Esophagus muscularis mucosa (tissue), 4 donors: Measurements from ENCODE around the gene TPD52L1. TPM values are rescaled to one million over a fixed set of nuclear protein-coding genes. Genes with fewer than 3 reads are reported as not detected.
A peak's percentile ranks its signal among the peaks of the same experiment; 100 is the strongest.
"Not testable (repeated sequence)": the region's sequence is repeated elsewhere in the genome, so short reads cannot be mapped to it uniquely, and the experiment has no call there.

Source experiments
- DNase-seq: peaks from one replicate; pipeline ENCODE4 v3.0.0-alpha.2; 2017; ENCODE audit errors: extremely low spot score
- H3K27ac ChIP-seq, 4 donors: fragments of 200-600 bp; sonication (generic); replicated peaks in 1 of 4; 1 replicate in 3 of 4; 2 replicates in 1 of 4; pipeline ENCODE4 v1.5.1; 2016 to 2019; ENCODE audit warnings: mild to moderate bottlenecking in 1 of 4
- H3K27me3 ChIP-seq, 4 donors: fragments of 200-600 bp; sonication (generic); one replicate each; pipeline versions ENCODE4 v1.5.1 to v1.6.0; 2016 to 2019
- H3K36me3 ChIP-seq, 4 donors: fragments of 200-600 bp; sonication (generic); one replicate each; pipeline ENCODE4 v1.5.1; 2016 to 2019
- H3K4me1 ChIP-seq, 4 donors: fragments of 200-600 bp; sonication (generic); one replicate each; pipeline ENCODE4 v1.5.1; 2016 to 2019
- H3K4me3 ChIP-seq, 4 donors: fragments of 200-600 bp; sonication (generic); 1 replicate in 2 of 4; 2 replicates in 2 of 4; pipeline ENCODE4 v1.5.1; 2016 to 2019; ENCODE audit warnings: mild to moderate bottlenecking in 4 of 4, moderate library complexity in 1 of 4
- H3K9me3 ChIP-seq, 4 donors: fragments of 200-600 bp; sonication (generic); 1 replicate in 3 of 4; 2 replicates in 1 of 4; pipeline ENCODE4 v1.5.1; 2016 to 2019
- EP300 ChIP-seq: sonication (generic); formaldehyde crosslinking; IDR thresholded peaks from one replicate; pipeline ENCODE4 v1.6.1; 2017; ENCODE audit warnings: antibody characterized with exemption
- POLR2A ChIP-seq: fragments of 450-650 bp; IDR thresholded peaks from one replicate; pipeline ENCODE4 v1.6.1; 2017; ENCODE audit warnings: antibody characterized with exemption, moderate library complexity, mild to moderate bottlenecking, low read depth
- POLR2AphosphoS5 ChIP-seq, 2 donors: sonication (generic); formaldehyde crosslinking; IDR thresholded peaks; one replicate each; pipeline ENCODE4 v1.6.1; 2017; ENCODE audit warnings: antibody characterized with exemption in 2 of 2
- WGBS: methylation state at CpG from one replicate; pipeline ENCODE4 v1.1.5; 2018; 5-methylcytosine and 5-hydroxymethylcytosine counted together
- intact Hi-C: fragments of 100-400 bp; cut with DNase I; formaldehyde crosslinking; loops from one replicate; pipeline ENCODE4 v1.15.1; 2023
- total RNA-seq, 4 donors: library from RNA; depleted of rRNA; stranded (reverse); fragments of >200 nt; gene quantifications; one replicate each; pipeline versions ENCODE4 v1.1.0 to v1.2.1, GENCODE V29; 2016
- TF ChIP-seq, protein P1 (sequence below), 3 experiments: fragments of 200-600 bp in 2 of 3; fragments of 450-650 bp in 1 of 3; sonication (generic) in 2 of 3; IDR thresholded peaks; one replicate each; pipeline ENCODE4 v1.5.1; 2017 to 2019; ENCODE audit warnings: antibody characterized with exemption in 3 of 3, mild to moderate bottlenecking in 2 of 3, moderate library complexity in 1 of 3

The TPD52L1 gene
- total RNA-seq, 4 donors from 2014 or later = 18.7 to 46.4 (median 31.1) TPM

DNA sequence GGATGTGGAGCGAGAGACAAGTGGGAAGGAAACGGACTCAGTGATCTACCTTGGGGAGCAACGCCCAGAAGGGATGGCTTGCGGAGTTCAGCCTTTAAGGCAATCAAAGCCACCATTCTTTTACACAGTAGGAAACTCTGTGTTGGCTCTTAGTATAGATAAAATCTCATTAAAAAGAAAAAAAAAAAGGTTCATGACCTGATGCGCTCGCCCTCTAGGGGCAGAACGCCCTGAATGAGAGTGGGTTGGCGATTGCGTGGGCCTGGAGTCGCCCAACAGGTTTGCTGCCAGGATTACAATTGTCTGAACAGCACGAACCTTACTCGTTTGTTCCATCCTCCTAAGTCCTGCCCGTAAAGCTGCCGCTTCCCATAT lies 1.2 kb downstream of the TPD52L1 start:
- DNase-seq = no peak
- WGBS = 76% methylated on average over 14 of the region's 14 CpGs
- H3K36me3 ChIP-seq = no peaks in the 10 kb centered on the region
- H3K4me3 ChIP-seq = peak overlapping the region; percentile 60 to 80 (median 66)
- no peaks in the 10 kb centered on the region for H3K27me3 ChIP-seq
- H3K4me1 ChIP-seq = peaks cover 3 to 21% (median 18%) of the 10 kb centered on the region in 4 donors
- TF ChIP-seq, protein P1, sequence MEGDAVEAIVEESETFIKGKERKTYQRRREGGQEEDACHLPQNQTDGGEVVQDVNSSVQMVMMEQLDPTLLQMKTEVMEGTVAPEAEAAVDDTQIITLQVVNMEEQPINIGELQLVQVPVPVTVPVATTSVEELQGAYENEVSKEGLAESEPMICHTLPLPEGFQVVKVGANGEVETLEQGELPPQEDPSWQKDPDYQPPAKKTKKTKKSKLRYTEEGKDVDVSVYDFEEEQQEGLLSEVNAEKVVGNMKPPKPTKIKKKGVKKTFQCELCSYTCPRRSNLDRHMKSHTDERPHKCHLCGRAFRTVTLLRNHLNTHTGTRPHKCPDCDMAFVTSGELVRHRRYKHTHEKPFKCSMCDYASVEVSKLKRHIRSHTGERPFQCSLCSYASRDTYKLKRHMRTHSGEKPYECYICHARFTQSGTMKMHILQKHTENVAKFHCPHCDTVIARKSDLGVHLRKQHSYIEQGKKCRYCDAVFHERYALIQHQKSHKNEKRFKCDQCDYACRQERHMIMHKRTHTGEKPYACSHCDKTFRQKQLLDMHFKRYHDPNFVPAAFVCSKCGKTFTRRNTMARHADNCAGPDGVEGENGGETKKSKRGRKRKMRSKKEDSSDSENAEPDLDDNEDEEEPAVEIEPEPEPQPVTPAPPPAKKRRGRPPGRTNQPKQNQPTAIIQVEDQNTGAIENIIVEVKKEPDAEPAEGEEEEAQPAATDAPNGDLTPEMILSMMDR (IDR thresholded peaks at IDR 0.05) = no peak
- TF ChIP-seq POLR2A = no peak
- TF ChIP-seq EP300 = no peak
- no peak for TF ChIP-seq POLR2AphosphoS5 (IDR thresholded peaks at IDR 0.05)
- H3K27ac ChIP-seq = peak overlapping the region; percentile 63 to 78 (median 71)
- H3K9me3 ChIP-seq = no peaks in the 10 kb centered on the region
- intact Hi-C loops = loop anchor here (5.0 kb wide), 1 partner anchor 158 kb away; no protein-coding TSS in a partner anchor

DNA sequence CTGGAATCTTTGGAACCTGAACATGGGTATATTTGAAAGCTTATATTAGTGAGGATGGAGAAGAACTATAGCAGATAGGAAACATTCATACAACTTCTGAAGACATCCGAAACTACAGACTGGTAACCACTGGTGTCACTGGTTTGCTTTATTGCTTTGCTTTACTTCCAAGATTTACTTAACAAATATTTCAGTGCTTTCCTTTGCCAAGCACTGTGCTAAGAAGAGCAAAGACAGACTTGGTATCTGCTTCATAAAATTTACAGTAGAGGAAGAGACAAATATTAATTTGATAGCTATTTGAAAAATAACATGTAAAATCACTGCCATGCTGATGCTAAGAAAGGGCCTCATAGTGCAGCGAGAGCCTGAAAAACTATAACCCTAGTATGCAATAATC lies 1.8 kb downstream of the TPD52L1 start:
- Histone ChIP-seq H3K9me3 (no peaks in the 10 kb centered on the region), H3K27me3 (no peaks in the 10 kb centered on the region), H3K4me3 (peak overlapping the region in 1 of 4 donors; percentile 80), H3K27ac (peak overlapping the region in 1 of 4 donors; percentile 70), H3K4me1 (peaks cover 3 to 19% (median 17%) of the 10 kb centered on the region in 4 donors), H3K36me3 (no peaks in the 10 kb centered on the region)
- 67% methylated on average over 2 of the region's 2 CpGs for WGBS
- DNase-seq = no peak
- TF ChIP-seq EP300 = no peak
- TF ChIP-seq POLR2A = no peak
- TF ChIP-seq, protein P1 (IDR thresholded peaks at IDR 0.05) = no peak
- no peak for TF ChIP-seq POLR2AphosphoS5 (IDR thresholded peaks at IDR 0.05)
- intact Hi-C loops = no loop called here

DNA sequence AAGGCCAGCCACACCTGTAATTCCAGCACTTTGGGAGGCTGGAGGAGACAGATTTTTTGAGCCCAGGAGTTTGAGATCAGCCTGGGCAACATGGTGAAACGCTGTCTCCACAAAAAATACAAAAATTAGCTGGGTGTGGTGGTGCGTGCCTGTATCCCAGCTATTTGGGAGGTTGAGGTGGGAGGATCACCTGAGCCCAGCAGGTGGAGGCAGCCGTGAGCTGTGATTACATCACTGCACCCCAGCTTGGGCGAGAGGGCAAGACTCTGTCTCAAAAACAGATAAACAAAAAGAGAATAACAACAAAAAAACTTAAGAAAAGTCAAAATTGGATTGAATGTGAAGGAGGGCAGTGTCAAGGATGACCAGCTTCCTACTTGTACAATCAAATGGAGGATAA lies 2.9 kb downstream of the TPD52L1 start:
- 79% methylated on average over 4 of the region's 4 CpGs for whole genome bisulfite sequencing
- Histone ChIP-seq H3K9me3 (no peaks in the 10 kb centered on the region), H3K36me3 (no peaks in the 10 kb centered on the region), H3K27ac (no peak overlapping the region), H3K4me1 (peaks cover 3 to 19% (median 17%) of the 10 kb centered on the region in 4 donors), H3K4me3 (no peak overlapping the region), H3K27me3 (no peaks in the 10 kb centered on the region)
- no peak for DNase-seq
- intact Hi-C loops = no loop called here
- TF ChIP-seq POLR2A (no peak), POLR2AphosphoS5 (IDR thresholded peaks at IDR 0.05) (no peak)
- TF ChIP-seq, protein P1 (IDR thresholded peaks at IDR 0.05) = no peak

DNA sequence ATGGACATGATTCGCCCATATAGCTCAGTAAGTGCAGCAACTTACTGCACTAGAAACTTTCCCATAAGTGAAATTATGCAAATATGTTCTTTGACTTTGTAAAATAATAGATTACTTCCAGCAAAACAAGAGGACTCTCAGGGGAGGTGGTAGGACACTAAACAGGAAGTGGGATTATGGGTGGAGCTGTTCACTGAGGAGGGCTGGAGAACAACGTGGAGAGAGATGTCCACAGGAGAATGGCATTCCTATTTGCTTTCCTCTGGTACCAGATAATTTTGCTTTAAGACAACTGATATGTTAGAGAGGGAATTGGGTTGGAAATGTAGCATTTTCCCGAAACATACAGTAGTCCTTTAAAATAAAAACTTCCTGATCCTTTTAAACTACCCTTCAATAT lies 3.7 kb downstream of the TPD52L1 start:
- Histone ChIP-seq H3K27ac (no peak overlapping the region), H3K4me3 (no peak overlapping the region), H3K27me3 (no peaks in the 10 kb centered on the region), H3K36me3 (no peaks in the 10 kb centered on the region), H3K4me1 (peaks cover 3 to 19% (median 17%) of the 10 kb centered on the region in 4 donors), H3K9me3 (no peaks in the 10 kb centered on the region)
- no peak for DNase-seq
- 64% methylated on average over 3 of the region's 3 CpGs for WGBS
- intact Hi-C loops = no loop called here
- TF ChIP-seq POLR2AphosphoS5 (IDR thresholded peaks at IDR 0.05) = no peak
- TF ChIP-seq EP300 = no peak
- no peak for TF ChIP-seq POLR2A
- TF ChIP-seq, protein P1 (IDR thresholded peaks at IDR 0.05) = no peak

DNA sequence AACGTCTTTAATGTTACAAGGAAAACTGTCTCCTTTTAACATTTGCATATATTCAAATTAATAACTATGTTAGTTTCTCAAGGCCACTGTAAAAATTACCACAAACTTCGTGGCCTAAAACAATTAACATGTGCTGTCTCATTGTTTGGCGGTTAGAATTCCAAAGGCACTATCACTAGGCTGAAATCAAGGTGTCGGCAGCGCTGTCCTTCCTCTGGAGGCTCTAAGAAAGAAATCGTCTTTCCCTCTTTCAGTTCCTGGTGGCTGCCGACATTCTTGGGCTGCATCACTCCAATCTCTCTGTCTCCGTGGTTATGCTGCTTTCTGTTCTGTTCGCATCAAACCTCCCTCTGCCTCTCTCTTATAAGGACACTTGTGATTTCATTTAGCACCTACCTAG lies 4.2 kb downstream of the TPD52L1 start:
- TF ChIP-seq POLR2AphosphoS5 (IDR thresholded peaks at IDR 0.05) (no peak), EP300 (no peak), POLR2A (no peak)
- TF ChIP-seq, protein P1 (IDR thresholded peaks at IDR 0.05) = no peak
- intact Hi-C loops = no loop called here
- no peaks in the 10 kb centered on the region for H3K27me3 ChIP-seq
- H3K4me1 ChIP-seq = peaks cover 3 to 19% (median 17%) of the 10 kb centered on the region in 4 donors
- H3K4me3 ChIP-seq = no peak overlapping the region
- no peak for DNase-seq
- 85% methylated on average over 9 of the region's 9 CpGs for WGBS
- H3K27ac ChIP-seq = no peak overlapping the region
- H3K36me3 ChIP-seq = no peaks in the 10 kb centered on the region
- H3K9me3 ChIP-seq = no peaks in the 10 kb centered on the region

DNA sequence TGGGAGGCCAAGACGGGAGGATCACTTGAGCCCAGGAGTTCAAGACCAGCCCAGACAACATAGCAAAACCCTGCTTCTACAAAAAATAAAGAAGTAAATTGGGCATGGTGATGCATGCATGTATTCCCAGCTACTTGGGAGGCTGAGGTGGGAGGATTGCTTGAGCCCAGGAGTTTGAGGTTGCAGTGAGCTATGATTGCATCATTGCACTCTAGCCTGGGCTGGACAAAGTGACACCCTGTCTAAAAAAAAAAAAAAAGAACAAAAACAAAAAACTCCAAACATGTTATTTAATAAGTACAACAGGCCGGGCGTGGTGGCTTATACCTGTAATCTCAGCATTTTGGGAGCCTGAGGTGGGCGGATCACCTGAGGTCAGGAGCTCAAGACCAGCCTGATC lies 9.8 kb downstream of the TPD52L1 start:
- H3K36me3 ChIP-seq, DNase-seq, H3K4me1 ChIP-seq, H3K4me3 ChIP-seq, H3K9me3 ChIP-seq, H3K27me3 ChIP-seq, intact Hi-C loops, H3K27ac ChIP-seq: not testable (repeated sequence)
- 95% methylated on average over 4 of the region's 4 CpGs for WGBS
